BJ (cell line): Measurements from ENCODE around the gene LRRTM2. TPM values are rescaled to one million over a fixed set of nuclear protein-coding genes. Genes with fewer than 3 reads are reported as not detected.
"Not testable (repeated sequence)": the region's sequence is repeated elsewhere in the genome, so short reads cannot be mapped to it uniquely, and the experiment has no call there.

Source experiments
- CTCF ChIA-PET: fragments of 350-600 bp; formaldehyde crosslinking; extraction: SDS; loops from one replicate; lab custom pipeline; 2021; ENCODE audit warnings: antibody characterized with exemption, inconsistent platforms; lab: Yijun Ruan, JAX
- POLR2A ChIA-PET: fragments of 300-600 bp; sonication (Branson Sonifier 250); formaldehyde crosslinking; extraction: SDS; loops from one replicate; lab custom pipeline; 2021; ENCODE audit warnings: antibody characterized with exemption; lab: Charles Lee
- DNase-seq: peaks from one replicate; pipeline ENCODE4 v3.0.0-alpha.2; 2011; ENCODE audit warnings: low read depth
- H3K27me3 ChIP-seq: 2 replicates; pipeline ENCODE4 v1.6.0; 2011; ENCODE audit warnings: low read length; ENCODE audit not compliant: control insufficient read depth, insufficient read depth
- H3K36me3 ChIP-seq: 2 replicates; pipeline ENCODE4 v1.5.1; 2011; ENCODE audit warnings: low read length; ENCODE audit not compliant: control insufficient read depth, insufficient read depth
- H3K4me3 ChIP-seq: 2 replicates; pipeline ENCODE4 v1.5.1; 2011; ENCODE audit warnings: low read depth, mild to moderate bottlenecking, control low read depth, low read length
- polyA plus RNA-seq: library from polyadenylated mRNA; depleted of rRNA; stranded (reverse); fragments of >200 nt; gene quantifications from 2 replicates; pipeline ENCODE4 v1.2.3, GENCODE V29; 2011
- TF ChIP-seq, protein P1 (sequence below): IDR thresholded peaks from 2 replicates; pipeline ENCODE4 v1.5.1; 2011; ENCODE audit warnings: low read depth, mild to moderate bottlenecking, control low read depth, inconsistent platforms, low read length, moderate library complexity; ENCODE audit not compliant: insufficient read depth

Gene LRRTM2
- polyA plus RNA-seq, 1 experiment, result 0.02 TPM

DNA sequence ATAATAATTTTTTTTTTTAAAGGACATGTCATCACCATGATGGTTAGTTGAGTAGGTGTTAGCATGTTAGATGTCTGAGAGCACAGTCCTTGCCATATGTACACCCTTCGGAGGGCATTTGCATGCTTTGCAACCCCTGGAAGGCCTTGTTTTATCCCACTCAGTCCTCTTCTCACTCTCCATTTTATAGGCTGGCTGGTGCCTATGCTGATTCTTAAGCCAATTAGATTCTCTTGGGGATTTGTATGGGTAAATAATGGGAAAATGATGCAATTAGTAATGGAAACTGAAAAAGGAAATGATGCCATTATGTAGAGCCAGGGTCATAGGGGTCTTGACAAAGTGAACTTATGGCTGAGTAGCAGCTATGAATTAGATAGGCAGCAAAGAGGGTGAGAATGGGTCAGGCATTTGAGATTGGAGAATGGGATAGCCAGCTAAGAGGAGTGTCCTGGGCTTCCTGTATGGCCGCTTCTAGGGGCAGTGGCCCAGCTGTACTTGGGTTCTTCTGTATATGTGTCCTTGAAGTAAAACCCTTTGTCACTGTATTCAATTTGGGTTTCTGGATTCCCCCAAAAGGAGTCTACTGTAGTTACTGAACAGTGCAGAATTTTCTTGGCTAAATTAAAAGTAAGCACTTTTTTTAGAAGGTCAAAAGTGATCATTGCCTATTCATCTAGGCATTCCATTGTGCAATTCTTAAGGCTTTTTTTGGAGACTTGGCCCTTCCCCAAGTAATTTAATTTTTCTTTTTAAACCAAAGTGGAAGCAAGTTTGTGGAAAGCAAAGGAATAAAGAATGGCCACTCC is 31.6 kb downstream of the LRRTM2 start:
- H3K27me3 ChIP-seq, result no peaks in the 10 kb centered on the region
- H3K4me3 ChIP-seq, result no peak overlapping the region
- H3K36me3 ChIP-seq, result no peaks in the 10 kb centered on the region
- no peak for DNase-seq
- CTCF ChIA-PET, result interaction anchor here (0.7 to 1.4 kb wide), 2 partner anchors 13 to 350 kb away, joined by 3 read pairs; no protein-coding TSS in a partner anchor
- TF ChIP-seq, protein P1, sequence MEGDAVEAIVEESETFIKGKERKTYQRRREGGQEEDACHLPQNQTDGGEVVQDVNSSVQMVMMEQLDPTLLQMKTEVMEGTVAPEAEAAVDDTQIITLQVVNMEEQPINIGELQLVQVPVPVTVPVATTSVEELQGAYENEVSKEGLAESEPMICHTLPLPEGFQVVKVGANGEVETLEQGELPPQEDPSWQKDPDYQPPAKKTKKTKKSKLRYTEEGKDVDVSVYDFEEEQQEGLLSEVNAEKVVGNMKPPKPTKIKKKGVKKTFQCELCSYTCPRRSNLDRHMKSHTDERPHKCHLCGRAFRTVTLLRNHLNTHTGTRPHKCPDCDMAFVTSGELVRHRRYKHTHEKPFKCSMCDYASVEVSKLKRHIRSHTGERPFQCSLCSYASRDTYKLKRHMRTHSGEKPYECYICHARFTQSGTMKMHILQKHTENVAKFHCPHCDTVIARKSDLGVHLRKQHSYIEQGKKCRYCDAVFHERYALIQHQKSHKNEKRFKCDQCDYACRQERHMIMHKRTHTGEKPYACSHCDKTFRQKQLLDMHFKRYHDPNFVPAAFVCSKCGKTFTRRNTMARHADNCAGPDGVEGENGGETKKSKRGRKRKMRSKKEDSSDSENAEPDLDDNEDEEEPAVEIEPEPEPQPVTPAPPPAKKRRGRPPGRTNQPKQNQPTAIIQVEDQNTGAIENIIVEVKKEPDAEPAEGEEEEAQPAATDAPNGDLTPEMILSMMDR, result no peak
- POLR2A ChIA-PET, result no interaction called here

DNA sequence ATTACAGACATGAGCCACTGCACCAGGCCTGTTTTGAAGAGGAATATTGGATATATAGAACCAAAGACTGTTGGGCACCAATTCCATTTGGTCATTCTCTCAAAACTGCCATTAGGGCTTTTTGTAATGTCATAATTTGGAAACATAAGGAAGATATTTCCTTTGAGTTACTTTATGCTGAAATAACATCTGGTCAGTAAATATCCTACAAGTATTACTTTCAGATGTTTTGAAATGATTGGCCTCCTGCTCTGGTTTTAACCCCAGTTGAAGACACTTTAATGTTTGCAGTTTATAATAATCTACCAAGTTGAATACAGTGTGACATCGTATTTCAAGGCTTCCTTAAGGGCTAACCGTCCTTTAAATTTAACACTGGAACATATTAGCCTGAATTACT is 33.6 kb downstream of the LRRTM2 start:
- Histone ChIP-seq H3K27me3 (no peaks in the 10 kb centered on the region), H3K36me3 (no peaks in the 10 kb centered on the region), H3K4me3 (no peak overlapping the region)
- TF ChIP-seq, protein P1, result no peak
- POLR2A ChIA-PET, result no interaction called here
- DNase-seq, result no peak
- CTCF ChIA-PET, result no interaction called here

DNA sequence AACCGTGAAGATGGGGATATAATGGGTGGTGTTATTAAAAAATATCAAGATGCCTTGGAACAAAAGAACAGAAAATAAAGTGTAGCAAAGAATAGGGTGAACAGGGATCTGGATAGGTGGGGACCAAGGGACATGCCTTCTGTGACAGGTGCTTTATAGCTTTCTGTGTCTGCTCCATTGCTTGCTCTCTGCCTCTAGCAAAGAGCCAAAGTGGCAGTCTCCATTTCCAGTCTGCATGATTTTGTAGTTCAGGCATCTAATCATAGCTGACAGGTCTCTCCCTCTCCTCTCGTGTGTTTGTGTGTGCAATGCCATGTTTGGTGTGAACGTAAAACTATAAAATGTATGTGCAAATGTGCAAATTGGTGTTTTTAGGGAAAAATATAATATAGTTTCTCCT is 35.0 kb downstream of the LRRTM2 start:
- Histone ChIP-seq H3K27me3 (no peaks in the 10 kb centered on the region), H3K36me3 (no peaks in the 10 kb centered on the region), H3K4me3 (no peak overlapping the region)
- ChIA-PET POLR2A (no interaction called here), CTCF (interaction anchor here (1.4 kb wide), 1 partner anchor 15 kb away, joined by 9 read pairs; no protein-coding TSS in a partner anchor)
- TF ChIP-seq, protein P1, result no peak
- no peak for DNase-seq

DNA sequence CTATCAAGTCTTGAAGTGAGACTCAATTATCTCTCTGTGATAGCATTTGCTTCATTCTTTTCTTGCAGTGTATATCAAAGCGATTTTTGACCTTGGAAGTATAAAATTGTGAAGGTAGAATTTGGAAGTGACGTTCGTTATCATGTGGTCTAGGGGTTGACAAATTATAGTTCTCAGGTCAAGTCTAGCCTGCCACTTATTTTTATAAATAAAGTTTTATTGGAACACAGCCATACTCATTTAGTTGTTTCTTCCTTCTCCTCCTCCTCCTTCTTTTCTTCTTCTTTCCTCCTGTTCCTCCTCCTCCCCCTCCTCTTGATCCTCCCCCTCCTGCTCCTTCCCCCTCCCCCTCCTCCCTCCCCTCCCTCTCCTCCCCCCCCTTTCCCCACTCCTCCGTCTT is 38.0 kb downstream of the LRRTM2 start:
- Histone ChIP-seq H3K27me3 (no peaks in the 10 kb centered on the region), H3K4me3 (no peak overlapping the region), H3K36me3 (no peaks in the 10 kb centered on the region)
- DNase-seq, result no peak
- ChIA-PET CTCF (no interaction called here), POLR2A (no interaction called here)
- TF ChIP-seq, protein P1, result no peak

DNA sequence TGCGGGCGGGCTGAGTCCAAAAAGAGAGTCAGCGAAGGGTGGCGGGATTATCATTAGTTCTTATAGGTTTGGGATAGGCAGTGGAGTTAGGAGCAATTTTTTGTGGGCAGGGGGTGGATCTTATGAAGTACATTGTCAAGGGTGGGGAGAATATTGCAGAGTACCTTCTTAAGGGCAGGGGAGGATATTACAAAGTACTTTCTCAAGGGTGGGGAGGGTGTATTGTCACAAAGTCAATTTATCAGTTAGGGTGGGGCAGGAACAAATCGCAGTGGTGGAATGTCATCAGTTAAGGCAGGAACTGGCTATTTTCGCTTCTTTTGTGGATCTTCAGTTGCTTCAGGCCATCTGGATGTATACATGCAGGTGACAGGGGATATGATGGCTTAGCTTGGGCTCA is 40.3 kb downstream of the LRRTM2 start:
- H3K36me3 ChIP-seq, DNase-seq, H3K4me3 ChIP-seq, POLR2A ChIA-PET, H3K27me3 ChIP-seq: not testable (repeated sequence)
- CTCF ChIA-PET, result interaction anchor here (1.1 to 1.5 kb wide), 3 partner anchors 9 to 21 kb away, joined by 3 to 5 read pairs (median 4); no protein-coding TSS in a partner anchor
